HCT116 (cell line): ENCODE measurements around the gene EGR4. TPM values are rescaled to one million over a fixed set of nuclear protein-coding genes. Genes with fewer than 3 reads are reported as not detected.

Source experiments
- ATAC-seq: fragments of 200-7000 bp; cut with Tn5 transposase; 2 replicates; pipeline ENCODE4 v1.9.1; 2020; ENCODE audit warnings: mild to moderate bottlenecking, moderate library complexity
- Bru-seq: library from RNA; stranded (reverse); fragments of 400-500 nt; gene quantifications from one replicate; lab custom pipeline; 2021; lab: Mats Ljungman, UMichigan
- BruChase-seq, 2 experiments: library from RNA; stranded (reverse); fragments of 400-500 nt; gene quantifications; one replicate each; lab custom pipeline; 2021; lab: Mats Ljungman, UMichigan
- BruUV-seq: library from RNA; stranded (reverse); fragments of 400-500 nt; replicated peaks from 2 replicates; lab custom pipeline; 2021; lab: Mats Ljungman, UMichigan
- CTCF ChIA-PET: fragments of 300-600 bp; sonication (Branson Sonifier 250); formaldehyde crosslinking; loops from one replicate; lab custom pipeline; 2021; ENCODE audit warnings: antibody characterized with exemption; lab: Charles Lee
- POLR2A ChIA-PET: fragments of 300-600, 350-600 bp; sonication (Branson Sonifier 250); formaldehyde crosslinking; loops from one replicate; lab custom pipeline; 2021; ENCODE audit warnings: antibody characterized with exemption; lab: Charles Lee
- RAD21 ChIA-PET, 2 experiments: fragments of 300-600 bp; sonication (Branson Sonifier 250); formaldehyde crosslinking; loops; one replicate each; lab custom pipeline; 2023; ENCODE audit warnings: low total read pairs in 2 of 2; ENCODE audit not compliant: uncharacterized antibody in 2 of 2, unreplicated experiment in 2 of 2, low non-redundant PET in 1 of 2; lab: Charles Lee
- DNase-seq: peaks from one replicate; pipeline ENCODE4 v3.0.0-alpha.2; 2010; ENCODE audit warnings: low read depth, low spot score
- H2AFZ ChIP-seq: fragments of 200-600 bp; shearing (Covaris generic), sonication (generic); 2 replicates; pipeline ENCODE4 v1.6.1; 2017; ENCODE audit warnings: low read depth, mixed run types, mixed read lengths, antibody characterized with exemption, low read length; ENCODE audit not compliant: poor library complexity, severe bottlenecking
- H3K27ac ChIP-seq: 2 replicates; pipeline ENCODE4 v1.5.1; 2012; ENCODE audit warnings: low read depth, low read length
- H3K27me3 ChIP-seq: fragments of 200-600 bp; sonication (generic); 2 replicates; pipeline ENCODE4 v1.6.1; 2016; ENCODE audit warnings: mixed run types, low read length, mixed read lengths; ENCODE audit not compliant: insufficient read depth
- H3K36me3 ChIP-seq, 2 experiments: fragments of 200-500 bp in 1 of 2; fragments of 200-600 bp in 1 of 2; sonication (Bioruptor generic) in 1 of 2; sonication (generic) in 1 of 2; 2 replicates each; pipeline versions ENCODE4 v1.5.1 to v1.6.1; 2014 to 2016; ENCODE audit warnings: low read length in 2 of 2, inconsistent platforms in 1 of 2, mixed read lengths in 1 of 2, mixed run types in 1 of 2; ENCODE audit not compliant: insufficient read depth in 2 of 2, control insufficient read depth in 1 of 2
- H3K4me1 ChIP-seq, 2 experiments: fragments of 200-600 bp in 1 of 2; sonication (generic) in 1 of 2; 2 replicates each; pipeline versions ENCODE4 v1.5.1 to v1.6.1; 2012 to 2017; ENCODE audit warnings: low read length in 2 of 2, inconsistent platforms in 1 of 2, mild to moderate bottlenecking in 1 of 2, mixed read lengths in 1 of 2, mixed run types in 1 of 2, moderate library complexity in 1 of 2; ENCODE audit not compliant: insufficient read depth in 2 of 2, control insufficient read depth in 1 of 2
- H3K4me2 ChIP-seq: fragments of 200-600 bp; sonication (generic); 2 replicates; pipeline ENCODE4 v1.6.1; 2017; ENCODE audit warnings: mixed run types, low read length, mixed read lengths
- H3K4me3 ChIP-seq, 2 experiments: fragments of 200-600 bp in 1 of 2; sonication (generic) in 1 of 2; replicated peaks in 1 of 2; 2 replicates each; pipeline ENCODE4 v1.5.1; 2011 to 2016; ENCODE audit warnings: low read length in 2 of 2, control low read depth in 1 of 2, low read depth in 1 of 2, mild to moderate bottlenecking in 1 of 2, mixed read lengths in 1 of 2, mixed run types in 1 of 2
- H3K79me2 ChIP-seq: fragments of 200-600 bp; sonication (generic); 2 replicates; pipeline ENCODE4 v1.6.1; 2017; ENCODE audit warnings: mild to moderate bottlenecking, mixed run types, low read length, moderate library complexity, mixed read lengths; ENCODE audit not compliant: insufficient read depth
- H3K9ac ChIP-seq: fragments of 200-600 bp; sonication (generic); 2 replicates; pipeline ENCODE4 v1.6.1; 2016; ENCODE audit warnings: low read length, mixed read lengths
- H3K9me2 ChIP-seq: fragments of 200-600 bp; sonication (generic), shearing (Covaris generic); 2 replicates; pipeline ENCODE4 v1.6.1; 2017; ENCODE audit warnings: mixed run types, mild to moderate bottlenecking, moderate library complexity; ENCODE audit not compliant: insufficient read depth
- H3K9me3 ChIP-seq, 2 experiments: fragments of 200-500 bp in 1 of 2; fragments of 200-600 bp in 1 of 2; sonication (Bioruptor generic) in 1 of 2; sonication (generic) in 1 of 2; 2 replicates each; pipeline ENCODE4 v1.6.1; 2014 to 2017; ENCODE audit warnings: low read length in 2 of 2, mixed read lengths in 2 of 2, inconsistent platforms in 1 of 2, low read depth in 1 of 2, mild to moderate bottlenecking in 1 of 2, mixed run types in 1 of 2, moderate library complexity in 1 of 2; ENCODE audit not compliant: control insufficient read depth in 1 of 2, insufficient read depth in 1 of 2
- H4K20me1 ChIP-seq: fragments of 200-600 bp; sonication (generic), shearing (Covaris generic); 2 replicates; pipeline ENCODE4 v1.6.1; 2017; ENCODE audit warnings: mixed run types, mild to moderate bottlenecking, moderate library complexity; ENCODE audit not compliant: insufficient read depth
- EGR1 ChIP-seq: IDR thresholded peaks from 2 replicates; pipeline ENCODE4 v1.6.1; 2012; ENCODE audit warnings: low read depth
- EZH2phosphoT487 ChIP-seq: fragments of 200-600 bp; IDR thresholded peaks from 2 replicates; pipeline ENCODE4 v1.6.1; 2018; ENCODE audit warnings: antibody characterized with exemption, borderline replicate concordance
- FOSL1 ChIP-seq: IDR thresholded peaks from 2 replicates; pipeline ENCODE4 v1.6.1; 2012; ENCODE audit warnings: low read depth
- JUND ChIP-seq: IDR thresholded peaks from 2 replicates; pipeline ENCODE4 v1.6.1; 2012
- POLR2A ChIP-seq: IDR thresholded peaks from 2 replicates; pipeline ENCODE4 v1.7.0; 2011; ENCODE audit warnings: borderline replicate concordance; ENCODE audit not compliant: insufficient read depth, insufficient read length; ENCODE audit errors: extremely low read depth
- POLR2AphosphoS5 ChIP-seq: IDR thresholded peaks from 2 replicates; pipeline ENCODE4 v1.6.1; 2011; ENCODE audit warnings: mild to moderate bottlenecking, low read depth, low read length, moderate library complexity
- RAD21 ChIP-seq: IDR thresholded peaks from 2 replicates; pipeline ENCODE4 v1.6.1; 2012; ENCODE audit warnings: low read depth, mild to moderate bottlenecking
- SP1 ChIP-seq: IDR thresholded peaks from 2 replicates; pipeline ENCODE4 v1.6.1; 2012; ENCODE audit warnings: low read depth
- SRF ChIP-seq: IDR thresholded peaks from 2 replicates; pipeline ENCODE4 v1.6.1; 2012; ENCODE audit warnings: low read depth
- TCF7L2 ChIP-seq: IDR thresholded peaks from 2 replicates; pipeline ENCODE4 v1.7.0; 2011; ENCODE audit warnings: borderline replicate concordance, inconsistent platforms; ENCODE audit not compliant: insufficient read depth, insufficient read length; ENCODE audit errors: extremely low read depth
- ZFX ChIP-seq: fragments of 450-650 bp; IDR thresholded peaks from 2 replicates; pipeline ENCODE4 v1.6.1; 2017
- intact Hi-C: fragments of 100-400 bp; cut with micrococcal nuclease; formaldehyde crosslinking; loops from 2 replicates; pipeline ENCODE4 v1.10.0; 2022
- long read RNA-seq: library from polyadenylated mRNA; unstranded; transcript quantifications from one replicate; pipeline ENCODE4 v2.0.0, GENCODE V29; 2021; ENCODE audit not compliant: unreplicated experiment
- polyA plus RNA-seq: library from polyadenylated mRNA; unstranded; fragments of >200 nt; gene quantifications from 2 replicates; pipeline ENCODE4 v1.2.1, GENCODE V29; 2012; ENCODE audit warnings: missing spikeins
- total RNA-seq: library from RNA; stranded (reverse); gene quantifications from one replicate; pipeline ENCODE4 v1.2.1, GENCODE V29; 2021; ENCODE audit not compliant: unreplicated experiment
- TF ChIP-seq, protein P1 (sequence below): IDR thresholded peaks from 2 replicates; pipeline ENCODE4 v1.6.1; 2012
- TF ChIP-seq, protein P2 (sequence below), 3 experiments: fragments of 200-600 bp in 1 of 3; sonication (generic) in 1 of 3; IDR thresholded peaks in 2 of 3; conservative IDR thresholded peaks in 1 of 3; 2 replicates each; pipeline ENCODE4 v1.5.1; 2012 to 2017; ENCODE audit warnings: low read depth in 2 of 3, low read length in 2 of 3, antibody characterized with exemption in 1 of 3, borderline replicate concordance in 1 of 3, control low read depth in 1 of 3, mild to moderate bottlenecking in 1 of 3, mixed read lengths in 1 of 3, mixed run types in 1 of 3, moderate library complexity in 1 of 3; ENCODE audit not compliant: insufficient read depth in 1 of 3

The EGR4 gene
- total RNA-seq (0.37 TPM), Bru-seq, nascent RNA (percentile 22 among the genes with signal in this experiment), BruChase-seq, experiment 1, labeled RNA remaining after a 6-hour chase (not detected), BruChase-seq, experiment 2, labeled RNA remaining after a 2-hour chase (percentile 30 among the genes with signal in this experiment)
- 0.34 and 0.47 TPM in 2 replicates for polyA plus RNA-seq
- long read RNA-seq, partial matches to known transcripts = 1 of 1 reads
- long read RNA-seq, other reads (novel, unspliced or antisense) = 0 of 1 reads

- RAD21 ChIA-PET = no interaction called here
- no peaks in the 10 kb centered on the region for H3K9me2 ChIP-seq
- H3K79me2 ChIP-seq = no peaks in the 10 kb centered on the region
- BruUV-seq = no TSS peak
- peak within 1 kb of the TSS; percentile 48 for H3K9ac ChIP-seq
- ATAC-seq (peak; percentile 90), DNase-seq (peak; percentile 64)
- POLR2A ChIA-PET = no interaction called here
- no peaks in the 10 kb centered on the region for H3K36me3 ChIP-seq
- peak within 1 kb of the TSS; percentile 34 to 55 for H3K4me3 ChIP-seq
- H3K4me2 ChIP-seq = peak within 1 kb of the TSS; percentile 88
- no peaks in the 10 kb centered on the region for H3K9me3 ChIP-seq
- intact Hi-C loops = no loop called here
- CTCF ChIA-PET = no interaction called here
- no peak within 1 kb of the TSS for H3K27ac ChIP-seq
- peak within 1 kb of the TSS; percentile 84 for H2AFZ ChIP-seq
- H3K4me1 ChIP-seq = peaks cover 10 to 24% of the 10 kb centered on the region in 2 experiments; a peak in 3 of 4 replicates
- H3K27me3 ChIP-seq = peaks cover 17% of the 10 kb centered on the region; the same call in 1 of the 2 replicates
- H4K20me1 ChIP-seq = no peaks in the 10 kb centered on the region
- peak; percentile 42 for TF ChIP-seq TCF7L2
- no peak for TF ChIP-seq FOSL1
- no peak for TF ChIP-seq SP1
- TF ChIP-seq RAD21 = no peak
- peak; percentile 49 for TF ChIP-seq POLR2A
- TF ChIP-seq EZH2phosphoT487 = no peak
- TF ChIP-seq ZFX = peak; percentile 19; the same call in 1 of the 2 replicates
- no peak for TF ChIP-seq EGR1
- TF ChIP-seq, protein P1, sequence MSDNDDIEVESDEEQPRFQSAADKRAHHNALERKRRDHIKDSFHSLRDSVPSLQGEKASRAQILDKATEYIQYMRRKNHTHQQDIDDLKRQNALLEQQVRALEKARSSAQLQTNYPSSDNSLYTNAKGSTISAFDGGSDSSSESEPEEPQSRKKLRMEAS = 0 out of 2 replicates have a peak, but pooled peaks have one; percentile 3
- TF ChIP-seq SRF = peak; percentile 99
- peak; percentile 75 for TF ChIP-seq POLR2AphosphoS5
- TF ChIP-seq, protein P2, sequence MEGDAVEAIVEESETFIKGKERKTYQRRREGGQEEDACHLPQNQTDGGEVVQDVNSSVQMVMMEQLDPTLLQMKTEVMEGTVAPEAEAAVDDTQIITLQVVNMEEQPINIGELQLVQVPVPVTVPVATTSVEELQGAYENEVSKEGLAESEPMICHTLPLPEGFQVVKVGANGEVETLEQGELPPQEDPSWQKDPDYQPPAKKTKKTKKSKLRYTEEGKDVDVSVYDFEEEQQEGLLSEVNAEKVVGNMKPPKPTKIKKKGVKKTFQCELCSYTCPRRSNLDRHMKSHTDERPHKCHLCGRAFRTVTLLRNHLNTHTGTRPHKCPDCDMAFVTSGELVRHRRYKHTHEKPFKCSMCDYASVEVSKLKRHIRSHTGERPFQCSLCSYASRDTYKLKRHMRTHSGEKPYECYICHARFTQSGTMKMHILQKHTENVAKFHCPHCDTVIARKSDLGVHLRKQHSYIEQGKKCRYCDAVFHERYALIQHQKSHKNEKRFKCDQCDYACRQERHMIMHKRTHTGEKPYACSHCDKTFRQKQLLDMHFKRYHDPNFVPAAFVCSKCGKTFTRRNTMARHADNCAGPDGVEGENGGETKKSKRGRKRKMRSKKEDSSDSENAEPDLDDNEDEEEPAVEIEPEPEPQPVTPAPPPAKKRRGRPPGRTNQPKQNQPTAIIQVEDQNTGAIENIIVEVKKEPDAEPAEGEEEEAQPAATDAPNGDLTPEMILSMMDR (IDR thresholded peaks at IDR 0.05 in 2 of 3, conservative IDR thresholded peaks at IDR 0.05 in 1 of 3; ENCODE audit: borderline replicate concordance in 1 of 3, insufficient read depth in 1 of 3, low read depth in 2 of 3, low read length in 2 of 3) = no peak
- TF ChIP-seq JUND = no peak
Observed at GRCh38 chr2:73293534-73294171, at the start of gene EGR4. EGR4 (minus strand) TSS chr2:73293548; CDS start chr2:73293317, 231 bp downstream.
